Heart right ventricle (tissue), 16 donors: ENCODE results near the gene RAPGEF3. TPM values are rescaled to one million over a fixed set of nuclear protein-coding genes. Genes with fewer than 3 reads are reported as not detected.

ENCODE experiments used
- ATAC-seq, 8 donors: fragments of 200-7000 bp; cut with Tn5 transposase; one replicate each; pipeline ENCODE4 v1.9.1; 2020; ENCODE audit warnings: mild to moderate bottlenecking in 8 of 8, moderate library complexity in 8 of 8, moderate number of reproducible peaks in 1 of 8
- DNase-seq, 2 donors: peaks; one replicate each; pipeline ENCODE4 v3.0.0-alpha.2; 2020
- H3K27ac ChIP-seq, 10 donors: fragments of 200-600 bp; sonication (generic) in 2 of 10; one replicate each; pipeline versions ENCODE4 v1.5.0 to v1.8.0; 2020 to 2022; ENCODE audit warnings: mild to moderate bottlenecking in 3 of 10
- H3K27me3 ChIP-seq, 7 donors: fragments of 200-600 bp; one replicate each; pipeline ENCODE4 v1.8.0; 2021 to 2022; ENCODE audit warnings: mild to moderate bottlenecking in 2 of 7
- H3K36me3 ChIP-seq, 9 donors: fragments of 200-600 bp; sonication (generic) in 1 of 9; one replicate each; pipeline versions ENCODE4 v1.5.0 to v1.8.0; 2020 to 2022; ENCODE audit warnings: mild to moderate bottlenecking in 2 of 9
- H3K4me1 ChIP-seq, 9 donors: fragments of 200-600 bp; sonication (generic) in 1 of 9; one replicate each; pipeline versions ENCODE4 v1.5.0 to v1.8.0; 2020 to 2022; ENCODE audit warnings: mild to moderate bottlenecking in 4 of 9
- H3K4me3 ChIP-seq, 10 donors: fragments of 200-600 bp; sonication (generic) in 2 of 10; one replicate each; pipeline versions ENCODE4 v1.5.0 to v1.8.0; 2020 to 2022; ENCODE audit warnings: mild to moderate bottlenecking in 7 of 10, moderate library complexity in 2 of 10
- H3K9me3 ChIP-seq, 11 donors: fragments of 200-600 bp in 10 of 11; sonication (generic) in 2 of 11; one replicate each; pipeline versions ENCODE4 v1.5.0 to v1.8.0; 2013 to 2022; ENCODE audit warnings: mild to moderate bottlenecking in 2 of 11, control low read depth in 1 of 11, moderate library complexity in 1 of 11
- WGBS, 2 donors: extraction: QIAGEN DNeasy Blood & Tissue Kit; methylation state at CpG; one replicate each; pipeline ENCODE4 v1.1.7; 2013; ENCODE audit warnings: inconsistent platforms in 1 of 2; 5-methylcytosine and 5-hydroxymethylcytosine counted together
- intact Hi-C, 10 donors: fragments of 100-400 bp; cut with DNase I; formaldehyde crosslinking; loops; one replicate each; pipeline versions ENCODE4 v1.11.1 to v1.14.2; 2022
- polyA plus RNA-seq, 2 donors: library from polyadenylated mRNA; stranded (reverse); fragments of 200-250 nt; gene quantifications; one replicate each; pipeline ENCODE4 v1.2.3, GENCODE V29; 2013
- total RNA-seq, 10 donors: library from RNA; stranded (reverse); fragmentation: NEBNext Ultra II Directional in 3 of 10; extraction: Animal tissue kit (Norgen Biotek cat#: 25700) in 3 of 10; gene quantifications; one replicate each; pipeline versions ENCODE4 v1.2.1 to v1.2.4, GENCODE V29; 2021 to 2023
- TF ChIP-seq, protein P1 (sequence below), 9 donors: fragments of 200-600 bp; sonication (generic) in 2 of 9; IDR thresholded peaks; one replicate each; pipeline versions ENCODE4 v1.5.0 to v1.8.0; 2021 to 2022; ENCODE audit warnings: antibody characterized with exemption in 9 of 9, mild to moderate bottlenecking in 5 of 9, moderate library complexity in 1 of 9
- donor health status: Arrhythmogenic right ventricular cardiomyopathy.
- donor health status: ischemic (EF 13 %, LVEDD 7.1; RV severe dilation, severe dysfunction).
- donor health status: healthy with polysubstance abuse.
- donor health status: DM: no; HTN: yes; CAD: no.
- donor health status: DM: no; HTN: no; CAD: no.
- donor health status: ischemic (EF 25% LVEDD 6.9; RV normal size, moderate dysfunction).
- donor health status: ischemic (EF 25% LVEDD 5.7; RV mildly dilated, moderate dysfunction).
- donor health status: healthy.
- donor health status: DM: yes; HTN: yes; CAD: no.
- donor health status: Ischemic cardiomyopathy.
- donor health status: ischemic (EF 35%, LVEDD 5.7; RV mildly dilated, moderate dysfunction).
- donor health status: nonischemic (EF 11% LVEDD 7.7; RV severe dilation, severe dysfunction).
- donor health status: DM: yes; HTN: yes; CAD: no.
- donor health status: PGD.
- donor health status: ischemic (EF 29% LVEDD 5.4; RV normal size, mild dysfunction).
- donor health status: nonischemic (EF 23%, LVEDD 6.1; RV moderate dilation, normal function).

The RAPGEF3 gene
- total and polyA plus RNA-seq, 12 donors, result 9.5 to 173 (median 20.1) TPM

DNA sequence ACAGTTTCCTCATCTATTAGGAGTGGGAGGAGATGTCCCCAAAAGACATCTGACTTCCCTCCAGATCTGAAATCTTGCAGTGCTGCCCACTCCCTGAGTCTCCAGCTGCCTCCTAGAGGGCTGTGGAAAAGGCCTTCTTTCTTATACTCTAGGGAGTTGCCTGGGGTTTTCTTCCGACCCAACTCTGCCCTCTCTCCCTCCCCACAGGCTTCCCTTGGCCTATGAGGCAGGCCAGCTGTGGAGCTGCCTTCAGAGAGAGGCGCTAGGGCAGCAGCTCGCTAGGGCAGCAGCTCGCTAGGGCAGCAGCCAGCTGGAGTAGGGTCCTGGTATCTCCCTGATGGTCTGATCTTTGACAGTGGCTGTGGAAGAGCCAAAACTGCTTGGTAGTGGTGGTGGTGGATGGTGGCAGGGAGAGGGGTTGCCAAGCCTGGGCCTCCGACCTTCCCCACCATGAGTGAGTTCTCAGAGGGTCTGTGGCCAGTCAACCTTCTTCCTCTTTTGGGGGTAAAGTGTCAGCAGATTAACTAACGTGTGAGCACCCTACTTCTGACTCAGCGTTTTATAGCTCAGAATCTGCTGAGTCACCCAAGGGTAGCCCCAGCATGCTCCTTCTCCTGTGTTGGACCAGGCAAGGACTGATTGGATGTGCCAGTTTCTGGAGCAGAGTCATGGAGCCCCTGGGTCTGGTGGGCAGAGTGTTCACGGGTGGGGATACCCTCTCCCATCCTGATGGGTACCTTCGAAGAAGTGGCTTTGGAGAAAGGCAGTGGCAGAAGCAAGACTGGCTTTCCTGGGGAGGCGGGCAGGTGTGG is 16.6 kb upstream of the RAPGEF3 start:
- H3K27ac ChIP-seq, result peak overlapping the region in 7 of 10 donors; percentile 18 to 81 (median 43)
- 72 to 81% methylated on average over 10 of the region's 10 CpGs for WGBS, 2 donors
- ATAC-seq, result no peak
- DNase-seq, result no peak
- intact Hi-C loops, result loop anchor here in 5 of 10 donors (5.0 to 10.0 kb wide), 4 partner anchors 33 to 63 kb away; no protein-coding TSS in a partner anchor
- H3K36me3 ChIP-seq, result peaks cover 0 to 4% (median 0%) of the 10 kb centered on the region in 9 donors
- no peak overlapping the region for H3K4me3 ChIP-seq
- TF ChIP-seq, protein P1, sequence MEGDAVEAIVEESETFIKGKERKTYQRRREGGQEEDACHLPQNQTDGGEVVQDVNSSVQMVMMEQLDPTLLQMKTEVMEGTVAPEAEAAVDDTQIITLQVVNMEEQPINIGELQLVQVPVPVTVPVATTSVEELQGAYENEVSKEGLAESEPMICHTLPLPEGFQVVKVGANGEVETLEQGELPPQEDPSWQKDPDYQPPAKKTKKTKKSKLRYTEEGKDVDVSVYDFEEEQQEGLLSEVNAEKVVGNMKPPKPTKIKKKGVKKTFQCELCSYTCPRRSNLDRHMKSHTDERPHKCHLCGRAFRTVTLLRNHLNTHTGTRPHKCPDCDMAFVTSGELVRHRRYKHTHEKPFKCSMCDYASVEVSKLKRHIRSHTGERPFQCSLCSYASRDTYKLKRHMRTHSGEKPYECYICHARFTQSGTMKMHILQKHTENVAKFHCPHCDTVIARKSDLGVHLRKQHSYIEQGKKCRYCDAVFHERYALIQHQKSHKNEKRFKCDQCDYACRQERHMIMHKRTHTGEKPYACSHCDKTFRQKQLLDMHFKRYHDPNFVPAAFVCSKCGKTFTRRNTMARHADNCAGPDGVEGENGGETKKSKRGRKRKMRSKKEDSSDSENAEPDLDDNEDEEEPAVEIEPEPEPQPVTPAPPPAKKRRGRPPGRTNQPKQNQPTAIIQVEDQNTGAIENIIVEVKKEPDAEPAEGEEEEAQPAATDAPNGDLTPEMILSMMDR (IDR thresholded peaks at IDR 0.05), result no peak
- no peaks in the 10 kb centered on the region for H3K9me3 ChIP-seq
- H3K27me3 ChIP-seq, result no peaks in the 10 kb centered on the region
- H3K4me1 ChIP-seq, result peaks cover 25 to 78% (median 65%) of the 10 kb centered on the region in 9 donors

DNA sequence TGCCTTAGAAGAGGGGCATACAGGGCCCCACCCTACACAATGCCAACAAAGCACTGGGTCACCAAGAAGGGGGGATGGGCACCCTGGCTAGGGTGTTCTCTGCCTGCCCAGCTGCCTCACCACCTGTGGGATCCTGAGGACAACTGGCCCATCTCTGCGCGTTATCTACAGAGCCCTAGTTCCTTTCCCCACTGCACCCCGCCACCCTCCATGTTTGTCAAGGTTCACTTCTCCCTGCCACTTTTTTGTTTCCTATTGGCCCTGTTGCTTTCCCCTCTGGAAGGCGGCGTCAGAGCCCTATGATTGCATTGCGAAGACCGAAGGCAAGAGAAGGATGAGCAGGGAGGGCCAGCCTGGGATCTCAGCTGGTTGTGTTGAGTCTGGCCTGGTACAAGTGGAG is 16.0 kb upstream of the RAPGEF3 start:
- Histone ChIP-seq H3K27ac (peak overlapping the region in 3 of 10 donors; percentile 19 to 81 (median 77)), H3K4me3 (peak overlapping the region in 1 of 10 donors; percentile 96), H3K27me3 (no peaks in the 10 kb centered on the region), H3K4me1 (peaks cover 25 to 72% (median 65%) of the 10 kb centered on the region in 9 donors), H3K9me3 (no peaks in the 10 kb centered on the region), H3K36me3 (no peaks in the 10 kb centered on the region)
- intact Hi-C loops, result loop anchor here in 5 of 10 donors (5.0 to 10.0 kb wide), 4 partner anchors 32 to 63 kb away; no protein-coding TSS in a partner anchor
- WGBS, 2 donors, result 94 to 99% methylated on average over 7 of the region's 7 CpGs
- ATAC-seq (no peak), DNase-seq (no peak)
- TF ChIP-seq, protein P1 (IDR thresholded peaks at IDR 0.05), result no peak

DNA sequence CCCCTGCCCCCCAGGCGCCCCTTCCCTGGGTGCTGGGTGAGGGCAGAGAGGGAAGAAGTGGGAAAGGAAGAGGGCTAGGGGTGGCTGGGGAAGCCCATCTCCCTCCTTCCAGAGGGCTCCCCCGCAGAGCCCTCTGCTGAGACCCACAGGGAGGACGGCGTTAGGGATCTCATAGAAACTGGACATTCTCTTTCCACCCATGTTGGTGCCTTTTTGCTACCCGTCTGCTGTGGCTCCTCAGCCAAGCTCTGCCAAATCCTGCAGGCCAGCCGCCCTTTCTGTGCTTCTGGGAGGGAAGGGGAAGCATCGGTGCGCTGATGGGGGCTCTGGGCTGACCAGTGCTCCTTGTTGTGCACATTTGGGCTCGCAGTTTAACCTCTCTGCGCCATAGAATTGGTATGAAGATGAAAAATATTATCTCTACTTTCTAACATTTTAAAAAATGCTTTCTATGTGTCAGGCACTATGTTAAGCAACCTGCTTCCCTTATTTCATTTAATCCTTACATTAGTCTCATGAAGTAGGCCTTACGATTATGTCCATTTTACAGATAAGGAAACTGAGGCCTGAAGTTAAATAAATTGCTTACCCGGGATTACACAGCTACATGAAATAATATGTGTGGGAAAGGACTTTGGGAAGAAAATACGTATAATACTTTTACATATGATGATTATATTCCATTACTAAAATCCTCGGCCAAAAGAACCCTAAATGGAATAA is 15.3 kb upstream of the RAPGEF3 start:
- intact Hi-C loops, result loop anchor here in 2 of 10 donors (2.0 to 10.0 kb wide), 2 partner anchors 61 to 63 kb away; no protein-coding TSS in a partner anchor
- Histone ChIP-seq H3K27me3 (no peaks in the 10 kb centered on the region), H3K4me3 (peak overlapping the region; percentile 63 to 99 (median 95)), H3K27ac (peak overlapping the region in 9 of 10 donors; percentile 76 to 90 (median 84)), H3K9me3 (no peaks in the 10 kb centered on the region), H3K4me1 (peaks cover 25 to 67% (median 62%) of the 10 kb centered on the region in 9 donors), H3K36me3 (no peaks in the 10 kb centered on the region)
- TF ChIP-seq, protein P1 (IDR thresholded peaks at IDR 0.05), result no peak
- peak in 5 of 8 donors; percentile 2 to 20 (median 11) for ATAC-seq
- DNase-seq, result no peak
- 56 to 62% methylated on average over 14 of the region's 14 CpGs for WGBS, 2 donors
